ENCODE results near the gene FBXW4. TPM values are rescaled to one million over a fixed set of nuclear protein-coding genes. Genes with fewer than 3 reads are reported as not detected.

The FBXW4 gene
- total RNA-seq, 2 experiments from 2014 or later, result 43.1 to 60.9 TPM

- H3K79me2 ChIP-seq (ENCODE audit: insufficient read depth, low read depth, low read length), result no peaks in the 10 kb centered on the region
- no peak for DNase-seq (ENCODE audit: low spot score)
- CTCF ChIA-PET (ENCODE audit: unreplicated experiment), result interaction anchor here (0.6 kb wide), 1 partner anchor 65 kb away, joined by 3 read pairs; no protein-coding TSS in a partner anchor
- no TSS peak for BruUV-seq (replicated peaks)
- no peak overlapping the region for H3K4me3 ChIP-seq (ENCODE audit: low read depth, low read length, poor library complexity, severe bottlenecking)
- H3K4me1 ChIP-seq (ENCODE audit: insufficient read depth, low read length, poor library complexity, severe bottlenecking), result no peaks in the 10 kb centered on the region
- no peaks in the 10 kb centered on the region for H3K9me3 ChIP-seq (ENCODE audit: low read length)
- H2AFZ ChIP-seq (ENCODE audit: low read length), result no peak overlapping the region
- no peaks in the 10 kb centered on the region for H3K9me2 ChIP-seq (ENCODE audit: insufficient read depth, low read length)
- no peak overlapping the region for H3K27ac ChIP-seq (ENCODE audit: low read depth, low read length, poor library complexity, severe bottlenecking)
- H3K36me3 ChIP-seq (ENCODE audit: insufficient read depth, low read length), result no peaks in the 10 kb centered on the region
- H4K20me1 ChIP-seq (ENCODE audit: insufficient read depth, low read length), result no peaks in the 10 kb centered on the region
- intact Hi-C loops (cut with micrococcal nuclease; ENCODE audit: unreplicated experiment), result no loop called here
- POLR2A ChIA-PET, result no interaction called here
- no peak for TF ChIP-seq CTCF (conservative IDR thresholded peaks at IDR 0.05; ENCODE audit: low read length)
- TF ChIP-seq EZH2phosphoT487 (IDR thresholded peaks at IDR 0.05; ENCODE audit: borderline replicate concordance, low read depth, low read length), result no peak
- H3K4me2 ChIP-seq (ENCODE audit: low read length), result no peak overlapping the region
Observed at GRCh38 chr10:101708870-101709269, 13.9 kb upstream of the FBXW4 start.

DNA sequence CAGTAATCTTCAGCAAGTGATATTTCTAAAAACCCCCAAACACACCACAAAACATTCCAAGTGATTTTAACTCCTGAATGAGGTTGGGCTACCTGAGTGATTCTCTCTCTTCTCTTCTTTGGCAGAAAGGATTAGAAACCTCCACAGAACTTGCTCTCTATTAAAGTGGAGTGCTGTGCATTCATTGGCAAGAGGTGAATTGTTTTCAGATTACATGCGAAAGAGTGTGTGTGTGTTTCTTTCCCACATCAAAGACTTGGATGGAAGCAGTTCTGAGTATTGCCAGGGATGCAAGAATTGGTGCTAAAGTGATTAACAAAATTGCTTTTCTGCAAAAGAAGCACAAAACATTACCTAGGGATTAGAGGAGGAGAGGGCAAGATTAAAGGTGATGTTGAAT, 13.1 kb upstream of the FBXW4 start:
- ChIA-PET CTCF (ENCODE audit: unreplicated experiment) (no interaction called here), POLR2A (no interaction called here)
- no peaks in the 10 kb centered on the region for H3K4me1 ChIP-seq (ENCODE audit: insufficient read depth, low read length, poor library complexity, severe bottlenecking)
- intact Hi-C loops (cut with micrococcal nuclease; ENCODE audit: unreplicated experiment), result no loop called here
- H3K4me2 ChIP-seq (ENCODE audit: low read length), result no peak overlapping the region
- H3K9me2 ChIP-seq (ENCODE audit: insufficient read depth, low read length), result no peaks in the 10 kb centered on the region
- no peak overlapping the region for H3K4me3 ChIP-seq (ENCODE audit: low read depth, low read length, poor library complexity, severe bottlenecking)
- no peaks in the 10 kb centered on the region for H3K79me2 ChIP-seq (ENCODE audit: insufficient read depth, low read depth, low read length)
- H2AFZ ChIP-seq (ENCODE audit: low read length), result no peak overlapping the region
- BruUV-seq (replicated peaks), result no TSS peak
- DNase-seq (ENCODE audit: low spot score), result no peak
- H3K27ac ChIP-seq (ENCODE audit: low read depth, low read length, poor library complexity, severe bottlenecking), result no peak overlapping the region
- H3K36me3 ChIP-seq (ENCODE audit: insufficient read depth, low read length), result no peaks in the 10 kb centered on the region
- no peak for TF ChIP-seq CTCF (conservative IDR thresholded peaks at IDR 0.05; ENCODE audit: low read length)
- H4K20me1 ChIP-seq (ENCODE audit: insufficient read depth, low read length), result no peaks in the 10 kb centered on the region
- H3K9me3 ChIP-seq (ENCODE audit: low read length), result no peaks in the 10 kb centered on the region

- H3K4me1 ChIP-seq (ENCODE audit: insufficient read depth, low read length, poor library complexity, severe bottlenecking), result no peaks in the 10 kb centered on the region
- no peaks in the 10 kb centered on the region for H3K36me3 ChIP-seq (ENCODE audit: insufficient read depth, low read length)
- intact Hi-C loops (cut with micrococcal nuclease; ENCODE audit: unreplicated experiment), result no loop called here
- H4K20me1 ChIP-seq (ENCODE audit: insufficient read depth, low read length), result no peaks in the 10 kb centered on the region
- ChIA-PET CTCF (ENCODE audit: unreplicated experiment) (interaction anchor here (0.9 kb wide), 1 partner anchor 36 kb away, joined by 3 read pairs; no protein-coding TSS in a partner anchor), POLR2A (interaction anchor here (0.6 to 1.4 kb wide), 3 partner anchors 9 to 794 kb away, joined by 3 to 6 read pairs (median 3); no protein-coding TSS in a partner anchor)
- H3K9me2 ChIP-seq (ENCODE audit: insufficient read depth, low read length), result no peaks in the 10 kb centered on the region
- no peak overlapping the region for H2AFZ ChIP-seq (ENCODE audit: low read length)
- no peaks in the 10 kb centered on the region for H3K9me3 ChIP-seq (ENCODE audit: low read length)
- H3K4me3 ChIP-seq (ENCODE audit: low read depth, low read length, poor library complexity, severe bottlenecking), result no peak overlapping the region
- DNase-seq (ENCODE audit: low spot score), result no peak
- BruUV-seq (replicated peaks), result no TSS peak
- no peak overlapping the region for H3K27ac ChIP-seq (ENCODE audit: low read depth, low read length, poor library complexity, severe bottlenecking)
- TF ChIP-seq CTCF (conservative IDR thresholded peaks at IDR 0.05; ENCODE audit: low read length) (no peak), EZH2phosphoT487 (IDR thresholded peaks at IDR 0.05; ENCODE audit: borderline replicate concordance, low read depth, low read length) (no peak)
- H3K79me2 ChIP-seq (ENCODE audit: insufficient read depth, low read depth, low read length), result no peaks in the 10 kb centered on the region
- H3K4me2 ChIP-seq (ENCODE audit: low read length), result no peak overlapping the region
Observed at GRCh38 chr10:101704331-101704730, 9.4 kb upstream of the FBXW4 start.
